HG02852 (cell line): ENCODE data around the gene CNBD2.
"Not testable (repeated sequence)": the region's sequence is repeated elsewhere in the genome, so short reads cannot be mapped to it uniquely, and the experiment has no call there.

Experiments
- ATAC-seq: cut with Tn5 transposase; IDR thresholded peaks from one replicate; pipeline ENCODE4 v1.9.1; 2021; ENCODE audit warnings: mild to moderate bottlenecking, moderate library complexity; ENCODE audit not compliant: unreplicated experiment

Gene CNBD2

GRCh38 chr20:35974256-35974655 lies 5.9 kb downstream of the CNBD2 start:
- ATAC-seq = no peak

DNA sequence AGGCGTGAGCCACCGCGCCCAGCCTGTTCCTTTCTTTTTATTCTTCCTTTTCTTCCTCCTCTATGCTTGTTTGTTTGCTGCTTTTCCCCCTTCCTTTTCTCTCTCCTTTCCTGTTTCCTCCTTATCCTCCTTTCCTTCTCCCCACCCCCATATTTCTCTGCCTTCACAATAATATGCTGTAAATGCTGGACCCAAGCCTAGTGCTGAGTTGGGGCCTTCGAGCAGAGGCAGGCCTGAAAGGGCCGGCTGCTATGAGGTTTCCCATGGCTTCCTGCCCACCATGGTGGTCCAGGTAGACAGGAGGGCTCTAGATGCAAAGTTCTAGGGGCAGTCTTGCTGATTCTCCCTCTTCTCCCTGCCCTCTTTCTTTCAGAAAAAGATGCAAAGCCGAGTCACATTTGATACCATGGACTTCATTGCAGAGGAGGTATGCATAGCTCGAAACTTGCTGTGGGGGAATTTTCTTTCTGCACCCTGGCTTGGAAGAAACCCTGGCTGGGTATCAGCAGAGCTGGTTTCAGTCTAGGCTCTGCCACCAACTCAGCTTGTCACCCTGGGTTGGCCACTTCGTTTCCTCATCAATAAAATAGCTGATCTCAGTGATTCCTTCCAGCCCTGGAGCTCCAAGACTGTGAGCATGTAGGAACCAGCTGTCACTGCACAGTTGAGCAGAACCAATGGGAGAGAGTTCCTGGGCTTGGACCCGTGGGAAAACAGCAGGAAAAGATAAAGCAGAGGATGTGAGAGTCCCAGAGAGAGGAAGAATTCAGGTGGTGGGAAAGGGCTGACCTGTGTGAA lies 7.4 kb downstream of the CNBD2 start:
- no peak for ATAC-seq

GRCh38 chr20:35978041-35978513 lies 9.7 kb downstream of the CNBD2 start:
- ATAC-seq = no peak

DNA sequence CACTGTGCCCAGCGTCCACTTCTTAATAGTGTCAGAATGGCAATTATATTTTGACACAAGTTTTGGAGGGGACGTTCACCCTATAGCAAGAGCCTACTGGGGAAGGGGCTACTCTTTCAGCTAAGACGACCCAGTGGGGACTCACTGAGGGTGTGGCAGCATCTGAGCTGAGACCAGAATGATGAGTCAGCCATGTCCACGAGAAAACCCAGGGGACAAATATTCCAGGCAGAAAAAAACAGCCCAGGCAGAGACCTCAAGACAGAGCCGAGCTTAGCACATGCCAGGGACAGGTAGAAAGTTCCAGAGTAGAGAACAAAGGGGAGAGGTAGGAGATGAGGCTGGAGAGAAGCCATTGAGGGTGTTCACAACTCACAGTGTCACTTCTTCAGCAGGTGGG lies 11.2 kb downstream of the CNBD2 start:
- ATAC-seq = no peak

DNA sequence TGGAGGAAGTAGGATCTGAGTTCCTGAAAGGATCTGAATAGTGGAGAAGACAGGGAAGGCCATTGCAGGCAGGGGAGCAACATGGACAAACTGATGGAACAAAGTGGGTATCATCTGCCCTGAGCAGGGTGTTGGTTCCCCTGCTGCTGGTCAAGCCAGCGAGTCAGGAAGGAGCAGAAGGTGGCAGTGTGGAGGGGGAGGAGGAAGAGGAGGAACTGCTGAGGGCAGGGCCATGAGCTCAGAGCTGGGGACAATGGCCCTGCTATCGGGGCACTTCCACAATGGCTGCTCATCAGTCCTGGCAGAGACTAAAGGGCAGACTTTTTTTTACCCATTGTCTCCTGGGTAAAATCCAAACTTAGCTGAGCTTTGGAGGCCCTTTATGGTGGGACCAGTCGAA lies 13.6 kb downstream of the CNBD2 start:
- no peak for ATAC-seq

DNA sequence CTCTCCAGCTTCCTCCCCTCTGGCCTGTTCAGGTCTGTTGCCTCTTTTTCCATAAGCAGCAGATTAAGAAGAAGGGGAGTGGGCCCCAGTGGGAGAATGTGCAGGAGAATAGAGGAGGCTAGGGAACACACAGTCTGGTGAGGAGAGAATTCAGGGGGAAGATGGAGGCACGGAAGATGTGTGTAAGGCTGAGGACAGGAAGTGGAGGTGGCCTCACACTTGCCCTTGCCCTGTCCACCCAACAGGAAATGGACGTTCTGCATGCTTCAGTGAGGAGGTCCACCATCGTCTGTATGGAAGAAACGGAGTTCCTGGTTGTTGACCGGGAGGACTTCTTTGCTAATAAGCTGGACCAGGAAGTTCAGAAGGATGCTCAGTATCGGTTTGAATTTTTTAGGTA lies 16.0 kb downstream of the CNBD2 start:
- ATAC-seq = no peak

- no peak for ATAC-seq
These were observed 17.4 kb downstream of the CNBD2 start for GRCh38 chr20:35985806-35986205.

- no peak for ATAC-seq
These were observed 20.6 kb downstream of the CNBD2 start for GRCh38 chr20:35988910-35989463.

- ATAC-seq = no peak
These were observed 22.9 kb downstream of the CNBD2 start for GRCh38 chr20:35991142-35991771.

- ATAC-seq = no peak
These were observed 24.4 kb downstream of the CNBD2 start for GRCh38 chr20:35992713-35993335.

DNA sequence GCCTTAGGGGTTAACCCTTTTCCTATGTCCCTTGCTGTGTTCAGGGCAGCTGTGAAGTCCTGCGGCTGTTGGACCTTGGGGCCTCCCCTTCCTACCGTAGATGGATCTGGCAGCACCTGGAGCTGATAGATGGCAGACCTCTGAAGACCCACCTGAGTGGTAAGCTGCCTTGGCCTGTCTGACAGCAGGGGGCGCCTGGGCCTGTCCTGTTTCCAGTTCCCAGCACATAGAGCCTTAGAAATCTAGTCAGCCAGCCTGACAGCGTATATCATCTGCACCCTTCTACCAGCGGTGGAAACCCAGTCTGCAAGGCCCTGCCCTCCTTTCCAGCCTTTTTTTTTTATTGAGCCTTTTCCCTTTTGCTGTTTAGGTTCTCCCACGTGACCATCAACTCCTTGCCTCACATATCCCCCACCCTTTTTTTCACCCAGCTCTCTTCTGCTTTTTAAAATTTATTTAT lies 26.6 kb downstream of the CNBD2 start:
- ATAC-seq = no peak

GRCh38 chr20:35996492-35996891 lies 28.1 kb downstream of the CNBD2 start:
- ATAC-seq = not testable (repeated sequence)

DNA sequence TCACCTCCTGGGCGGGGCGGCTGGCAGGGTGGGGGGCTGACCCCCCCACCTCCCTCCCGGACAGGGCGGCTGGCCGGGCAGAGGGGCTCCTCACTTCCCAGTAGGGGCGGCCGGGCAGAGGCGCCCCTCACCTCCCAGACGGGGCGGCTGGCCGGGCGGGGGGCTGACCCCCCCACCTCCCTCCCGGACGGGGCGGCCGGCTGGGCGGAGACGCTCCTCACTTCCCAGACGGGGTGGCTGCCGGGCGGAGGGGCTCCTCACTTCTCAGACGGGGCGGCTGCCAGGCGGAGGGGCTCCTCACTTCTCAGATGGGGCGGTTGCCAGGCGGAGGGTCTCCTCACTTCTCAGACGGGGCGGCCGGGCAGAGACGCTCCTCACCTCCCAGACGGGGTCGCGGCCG lies 32.9 kb downstream of the CNBD2 start:
- not testable (repeated sequence) for ATAC-seq

DNA sequence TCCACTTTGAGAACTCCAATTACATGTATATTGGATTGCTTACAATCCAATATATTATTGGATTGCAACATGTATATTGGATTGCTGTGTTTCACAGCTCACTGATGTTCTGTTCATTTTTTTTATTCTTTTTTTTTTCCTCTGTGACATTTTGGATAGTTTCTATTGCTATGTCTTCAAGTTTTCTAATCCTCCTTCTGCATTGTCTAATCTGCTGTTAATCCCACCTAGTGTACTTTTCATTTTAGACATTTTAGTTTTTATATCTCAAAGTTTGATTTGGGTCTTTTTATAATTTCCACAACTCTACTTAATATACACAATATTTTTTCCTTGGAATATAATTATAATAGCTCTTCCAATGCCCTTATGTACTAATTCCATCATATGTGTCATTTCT lies 34.5 kb downstream of the CNBD2 start:
- ATAC-seq = no peak

DNA sequence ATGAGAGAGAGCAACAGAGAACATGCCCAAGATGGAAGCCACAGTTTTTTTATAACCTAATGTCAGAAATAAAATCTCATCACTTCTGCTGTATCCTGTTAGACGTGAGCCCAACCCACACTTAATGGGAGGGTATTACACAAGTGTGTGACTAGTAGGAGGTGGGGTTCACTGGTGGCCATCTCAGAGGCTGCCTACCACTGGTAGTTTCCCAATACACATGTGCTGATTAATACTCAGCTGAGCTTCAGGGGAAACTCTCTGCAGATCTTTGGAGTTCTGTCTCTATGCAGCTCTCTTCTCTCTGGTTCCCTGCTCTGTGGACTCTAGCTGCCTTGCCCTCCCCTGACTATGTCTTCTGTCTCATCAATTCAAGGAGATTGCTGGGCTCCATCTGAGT lies 35.7 kb downstream of the CNBD2 start:
- ATAC-seq = no peak

DNA sequence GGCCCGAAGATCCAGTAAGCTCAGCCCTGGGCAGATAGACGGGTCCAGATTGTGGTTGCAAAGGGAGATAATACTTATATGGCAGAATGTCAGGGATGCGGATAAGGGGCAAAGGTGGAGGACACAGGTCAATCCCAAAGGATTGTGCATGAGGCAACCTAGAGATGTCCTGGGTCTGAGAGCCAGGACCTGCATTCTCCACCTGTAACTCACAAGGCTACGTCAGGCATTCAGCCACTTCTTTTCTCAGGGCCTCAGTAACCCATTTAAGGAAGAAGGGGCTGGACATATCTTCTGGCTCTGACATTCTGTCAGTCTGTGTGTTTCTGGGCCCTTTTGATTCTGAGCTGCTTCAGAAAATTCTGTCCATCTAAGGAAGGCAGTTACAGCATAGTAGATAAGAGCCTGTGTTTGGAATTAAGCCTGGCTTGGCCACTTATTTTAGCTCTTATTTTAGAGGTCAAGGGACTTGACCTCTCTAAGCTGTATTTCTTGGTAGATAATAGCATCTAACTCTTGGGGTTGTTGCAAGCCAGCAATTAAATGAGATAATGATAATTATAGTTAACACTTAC lies 40.2 kb downstream of the CNBD2 start:
- ATAC-seq = no peak

DNA sequence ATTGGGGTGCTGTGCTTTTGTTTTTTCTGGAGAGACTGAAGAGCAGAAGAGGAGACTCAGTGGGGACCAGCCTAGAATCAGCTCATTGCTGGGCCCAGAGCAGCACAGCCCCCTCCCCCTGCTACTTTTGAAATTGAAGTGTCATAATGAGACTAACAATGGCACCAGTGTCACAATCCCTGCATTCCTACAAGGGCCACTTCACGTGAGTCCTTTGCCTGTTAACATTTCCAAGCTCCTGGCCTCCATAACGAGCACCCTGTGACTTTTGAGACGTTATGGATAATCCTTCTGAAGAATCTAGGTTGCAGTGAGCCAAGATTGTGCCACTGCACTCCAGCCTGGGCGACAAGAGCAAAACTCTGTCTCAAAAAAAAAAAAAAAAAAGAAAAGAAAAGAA lies 41.7 kb downstream of the CNBD2 start:
- ATAC-seq = no peak

GRCh38 chr20:36010825-36011224 lies 42.4 kb downstream of the CNBD2 start:
- no peak for ATAC-seq

GRCh38 chr20:36015806-36016403 lies 47.5 kb downstream of the CNBD2 start:
- ATAC-seq = no peak

DNA sequence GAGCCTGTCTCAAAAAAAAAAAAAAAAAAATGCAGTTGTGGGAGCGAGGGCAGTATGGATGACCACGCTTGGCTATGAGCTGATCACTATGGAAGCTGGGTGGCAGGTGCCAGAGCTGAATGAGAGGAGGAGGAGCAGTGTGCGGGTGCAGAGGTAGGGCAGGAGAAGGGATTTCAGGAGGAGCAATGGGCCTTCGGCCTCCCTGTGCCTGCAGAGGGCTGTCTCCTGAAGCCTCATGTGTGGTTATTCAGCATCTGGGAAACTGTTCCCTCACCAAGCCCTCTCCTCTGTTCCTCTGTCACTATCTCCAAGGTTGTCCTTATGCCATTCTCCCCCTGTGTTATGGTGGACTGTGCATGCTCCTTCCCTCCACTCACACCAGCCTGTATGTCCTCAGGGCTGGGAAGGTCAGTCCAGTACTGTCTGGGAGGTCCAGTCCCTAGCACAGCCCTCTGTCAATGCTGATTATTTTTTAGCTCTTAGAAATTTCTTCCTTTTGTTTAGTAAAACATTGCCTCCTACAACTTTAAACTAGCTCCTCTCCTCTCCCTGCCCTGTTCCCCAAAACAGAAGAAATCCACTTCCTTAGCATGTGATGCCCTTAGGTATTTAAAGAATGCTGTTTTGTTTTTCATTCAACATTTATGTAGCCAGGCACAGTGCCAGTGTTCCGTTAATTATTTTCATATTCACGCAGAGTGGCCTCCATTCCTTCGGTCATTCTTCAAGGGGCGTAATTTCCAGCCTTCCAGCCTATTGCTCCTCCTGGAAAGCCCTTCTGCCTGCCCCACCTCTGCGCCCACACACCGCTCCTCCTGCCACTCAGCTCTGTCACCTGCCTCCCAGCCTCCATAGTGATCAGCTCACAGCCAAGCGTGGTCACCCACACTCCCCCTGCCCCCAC lies 48.9 kb downstream of the CNBD2 start:
- no peak for ATAC-seq
